Ovary (tissue), 9 donors: ENCODE results near the gene SPACA7. TPM values are rescaled to one million over a fixed set of nuclear protein-coding genes. Genes with fewer than 3 reads are reported as not detected.

Source experiments
- DNase-seq, 5 donors: peaks; one replicate each; pipeline ENCODE4 v3.0.0-alpha.2; 2019 to 2020
- H3K27ac ChIP-seq, 2 donors: fragments of 200-600 bp; one replicate each; pipeline versions ENCODE4 v1.5.1 to v1.8.0; 2019 to 2022
- H3K27me3 ChIP-seq: fragments of 200-600 bp; one replicate; pipeline ENCODE4 v1.8.0; 2022
- H3K36me3 ChIP-seq: fragments of 200-600 bp; sonication (generic); one replicate; pipeline ENCODE4 v1.5.1; 2019
- H3K4me1 ChIP-seq: one replicate; pipeline ENCODE4 v1.8.1; 2013; ENCODE audit warnings: mild to moderate bottlenecking, moderate library complexity; ENCODE audit not compliant: insufficient read depth
- H3K4me3 ChIP-seq: fragments of 200-600 bp; sonication (generic); one replicate; pipeline ENCODE4 v1.5.1; 2017
- H3K9me3 ChIP-seq, 2 donors: fragments of 200-600 bp in 1 of 2; sonication (generic) in 1 of 2; one replicate each; pipeline versions ENCODE4 v1.5.1 to v1.8.1; 2013 to 2019; ENCODE audit warnings: mild to moderate bottlenecking in 1 of 2, moderate library complexity in 1 of 2
- CTCF ChIP-seq, 3 donors: fragments of 450-650 bp in 2 of 3; fragments of 200-600 bp in 1 of 3; IDR thresholded peaks; one replicate each; pipeline versions ENCODE4 v1.5.1 to v1.8.0; 2016 to 2022; ENCODE audit warnings: antibody characterized with exemption in 3 of 3, mild to moderate bottlenecking in 1 of 3
- EP300 ChIP-seq: sonication (generic); formaldehyde crosslinking; IDR thresholded peaks from one replicate; pipeline ENCODE4 v1.6.1; 2017; ENCODE audit warnings: antibody characterized with exemption
- POLR2A ChIP-seq: fragments of 450-650 bp; IDR thresholded peaks from one replicate; pipeline ENCODE4 v1.6.1; 2017; ENCODE audit warnings: antibody characterized with exemption, mild to moderate bottlenecking, moderate library complexity
- WGBS, 3 donors: extraction: QIAGEN DNeasy Blood & Tissue Kit in 1 of 3; methylation state at CpG; one replicate each; pipeline versions ENCODE4 v1.1.5 to v1.1.7; 2013 to 2017; 5-methylcytosine and 5-hydroxymethylcytosine counted together
- intact Hi-C, 4 donors: fragments of 100-400 bp; cut with DNase I; formaldehyde crosslinking; loops; one replicate each; pipeline versions ENCODE4 v1.11.0 to v1.15.1; 2022 to 2023
- polyA plus RNA-seq, 2 donors: library from polyadenylated mRNA; stranded (reverse); fragments of 200-250 nt in 1 of 2; fragments of 350-450 nt in 1 of 2; fragmentation: Illumina TruSeq in 1 of 2; extraction: RNeasy Lipid Tissue Mini Kit (QIAGEN cat#74804) in 1 of 2; gene quantifications; one replicate each; pipeline ENCODE4 v1.2.3, GENCODE V29; 2013 to 2014
- total RNA-seq, 7 donors: library from RNA; depleted of rRNA in 2 of 7; stranded (reverse); fragments of >200 nt in 2 of 7; fragmentation: NEBNext Ultra II Directional in 3 of 7; extraction: Animal tissue kit (Norgen Biotek cat#: 25700) in 3 of 7; gene quantifications; one replicate each; pipeline versions ENCODE4 v1.1.0 to v1.2.4, GENCODE V29; 2016 to 2023
- donor health status: DM: no; HTN: no; CAD: no; lungs with moderate emphysema.
- donor health status: DM: no; HTN: no; CAD: no.
- donor health status: Bipolar disorder and iron deficiency.
- donor health status: DM: yes; HTN: yes; CAD: no.
- donor health status: DM: no; HTN: no; CAD: no.
- donor health status: DM: yes; HTN: yes; CAD: no.

Gene SPACA7
- total and polyA plus RNA-seq, 9 donors, result not detected

- no peaks in the 10 kb centered on the region for H3K36me3 ChIP-seq
- TF ChIP-seq CTCF (IDR thresholded peaks at IDR 0.05) (no peak), POLR2A (no peak)
- DNase-seq, result no peak
- no peaks in the 10 kb centered on the region for H3K9me3 ChIP-seq
- intact Hi-C loops, result no loop called here
- no peaks in the 10 kb centered on the region for H3K27me3 ChIP-seq
- H3K4me3 ChIP-seq, result no peak overlapping the region
- WGBS, 3 donors, result 21 to 27% (median 26%) methylated on average over 9 of the region's 9 CpGs
- no peaks in the 10 kb centered on the region for H3K4me1 ChIP-seq
- no peak overlapping the region for H3K27ac ChIP-seq
These were observed 74.7 kb downstream of the SPACA7 start for GRCh38 chr13:112450904-112451240.

DNA sequence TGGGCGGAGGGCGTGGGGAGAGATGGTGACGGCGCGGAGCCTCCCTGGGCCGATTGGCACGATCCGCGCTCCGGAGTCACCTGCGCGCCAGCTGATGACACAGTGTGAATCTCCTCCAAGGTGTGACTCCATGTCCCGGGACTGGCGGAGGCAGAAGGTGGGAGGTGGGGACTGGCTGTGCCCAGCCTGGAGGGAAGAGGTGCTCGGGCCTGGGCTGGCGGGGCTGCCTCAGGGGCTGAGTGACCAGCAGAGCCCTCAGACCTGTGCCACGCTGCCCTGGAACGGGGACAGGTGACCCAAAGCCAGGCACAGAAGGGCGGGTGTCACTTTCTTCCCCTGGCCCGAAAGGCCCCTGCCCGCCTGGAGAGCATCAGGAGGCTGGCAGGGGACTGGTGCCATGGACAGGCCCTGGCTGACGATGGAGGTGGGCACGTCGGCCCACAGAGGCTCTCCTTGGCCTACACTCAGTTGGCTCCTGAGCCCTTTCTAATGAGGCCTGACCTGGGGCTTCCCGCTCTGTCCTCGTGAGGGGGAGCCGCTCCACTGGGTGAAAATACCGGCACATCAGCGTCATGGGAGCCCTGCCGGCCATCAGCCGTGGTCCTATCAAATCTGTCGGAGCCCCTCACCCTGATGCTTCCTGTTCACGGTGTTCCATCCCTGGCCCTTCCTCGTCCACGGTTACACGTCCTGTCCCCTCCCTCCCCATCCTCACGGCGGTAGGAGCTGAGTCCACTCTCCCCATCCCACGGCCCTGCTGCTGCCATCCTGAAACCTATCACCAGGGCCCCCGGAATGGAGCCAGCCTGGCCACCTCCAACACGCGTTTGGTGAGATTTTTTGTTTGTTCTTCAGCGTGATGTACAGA lies 75.6 kb downstream of the SPACA7 start:
- no peaks in the 10 kb centered on the region for H3K4me1 ChIP-seq
- DNase-seq, result no peak
- 83 to 85% (median 84%) methylated on average over 43 of the region's 43 CpGs for WGBS, 3 donors
- no peaks in the 10 kb centered on the region for H3K9me3 ChIP-seq
- H3K27me3 ChIP-seq, result no peaks in the 10 kb centered on the region
- no peaks in the 10 kb centered on the region for H3K36me3 ChIP-seq
- no peak overlapping the region for H3K27ac ChIP-seq
- intact Hi-C loops, result no loop called here
- no peak overlapping the region for H3K4me3 ChIP-seq
- no peak for TF ChIP-seq EP300
- no peak for TF ChIP-seq POLR2A
- no peak for TF ChIP-seq CTCF (IDR thresholded peaks at IDR 0.05)

- TF ChIP-seq EP300 (no peak), POLR2A (no peak), CTCF (IDR thresholded peaks at IDR 0.05) (no peak)
- H3K27me3 ChIP-seq, result no peaks in the 10 kb centered on the region
These were observed 76.4 kb downstream of the SPACA7 start for GRCh38 chr13:112452380-112453206.

DNA sequence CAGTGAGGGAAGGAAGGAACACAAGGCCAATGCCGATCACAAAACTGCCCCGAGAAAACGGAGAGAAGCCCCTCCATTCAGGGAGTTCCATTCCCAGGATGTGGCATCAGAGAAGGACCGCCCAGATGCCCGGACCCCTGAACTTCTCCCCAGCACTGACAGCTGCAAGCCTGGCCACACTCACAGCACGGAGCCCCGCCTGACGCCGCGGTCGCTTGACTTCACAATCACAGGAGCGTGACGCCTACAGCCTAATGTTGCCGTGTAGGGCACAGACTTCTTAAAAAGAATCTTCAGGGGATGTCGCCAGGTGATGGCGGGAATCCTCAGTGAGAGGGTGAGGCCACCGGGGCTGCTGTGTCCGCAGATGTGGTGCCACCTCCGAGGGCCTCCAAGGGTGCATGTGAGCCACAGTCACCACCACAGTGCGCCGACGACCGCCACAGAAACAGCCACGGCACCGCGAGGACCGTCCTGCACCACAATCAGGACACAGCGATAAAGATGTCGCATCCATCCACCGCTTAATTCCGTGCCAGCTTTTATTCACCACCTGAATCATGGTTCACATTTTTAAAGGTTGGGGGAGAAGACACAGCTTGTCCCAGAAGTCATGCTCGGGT lies 77.2 kb downstream of the SPACA7 start:
- WGBS, 3 donors, result 85 to 87% (median 85%) methylated on average over 32 of the region's 32 CpGs
- Histone ChIP-seq H3K9me3 (no peaks in the 10 kb centered on the region), H3K36me3 (no peaks in the 10 kb centered on the region), H3K4me1 (no peaks in the 10 kb centered on the region), H3K27ac (no peak overlapping the region), H3K27me3 (no peaks in the 10 kb centered on the region), H3K4me3 (no peak overlapping the region)
- no peak for TF ChIP-seq POLR2A
- no peak for TF ChIP-seq EP300
- TF ChIP-seq CTCF (IDR thresholded peaks at IDR 0.05), result no peak
- no peak for DNase-seq
- intact Hi-C loops, result no loop called here

More at GRCh38 chr13:112452380-112453206, 76.4 kb downstream of the SPACA7 start:
- Histone ChIP-seq H3K9me3 (no peaks in the 10 kb centered on the region), H3K36me3 (no peaks in the 10 kb centered on the region), H3K27ac (no peak overlapping the region), H3K4me1 (no peaks in the 10 kb centered on the region), H3K4me3 (no peak overlapping the region)
- 75 to 88% (median 82%) methylated on average over 30 to 36 of the region's 36 CpGs for WGBS, 3 donors
- intact Hi-C loops, result no loop called here
- DNase-seq, result no peak
